GM19035 (cell line): Measurements from ENCODE around the gene CYP2A6.
"Not testable (repeated sequence)": the region's sequence is repeated elsewhere in the genome, so short reads cannot be mapped to it uniquely, and the experiment has no call there.

Experiments used
- ATAC-seq: cut with Tn5 transposase; IDR thresholded peaks from one replicate; pipeline ENCODE4 v1.9.1; 2021; ENCODE audit not compliant: unreplicated experiment

The CYP2A6 gene

GRCh38 chr19:40852467-40853152 is 2.4 kb upstream of the CYP2A6 start:
- ATAC-seq = not testable (repeated sequence)

- not testable (repeated sequence) for ATAC-seq
These were observed 3.5 kb downstream of the CYP2A6 start for GRCh38 chr19:40846722-40847121.

- ATAC-seq = not testable (repeated sequence)
These were observed 6.6 kb downstream of the CYP2A6 start for GRCh38 chr19:40843653-40844052.

- ATAC-seq = not testable (repeated sequence)
These were observed 7.1 kb downstream of the CYP2A6 start for GRCh38 chr19:40842997-40843652.

- ATAC-seq = not testable (repeated sequence)
These were observed 8.2 kb downstream of the CYP2A6 start for GRCh38 chr19:40842012-40842411.

GRCh38 chr19:40838477-40838876 is 11.8 kb downstream of the CYP2A6 start:
- ATAC-seq = not testable (repeated sequence)

- no peak for ATAC-seq
These were observed 13.4 kb downstream of the CYP2A6 start for GRCh38 chr19:40836754-40837429.

- ATAC-seq = not testable (repeated sequence)
These were observed 16.3 kb downstream of the CYP2A6 start for GRCh38 chr19:40833728-40834533.

GRCh38 chr19:40832431-40832790 is 17.8 kb downstream of the CYP2A6 start:
- ATAC-seq = not testable (repeated sequence)

GRCh38 chr19:40831502-40832430 is 18.5 kb downstream of the CYP2A6 start:
- ATAC-seq = no peak

- not testable (repeated sequence) for ATAC-seq
These were observed 19.5 kb downstream of the CYP2A6 start for GRCh38 chr19:40830741-40831140.

- no peak for ATAC-seq
These were observed 21.0 kb downstream of the CYP2A6 start for GRCh38 chr19:40829205-40829604.

- ATAC-seq = no peak
These were observed 22.6 kb downstream of the CYP2A6 start for GRCh38 chr19:40827386-40828247.

- not testable (repeated sequence) for ATAC-seq
These were observed 23.4 kb downstream of the CYP2A6 start for GRCh38 chr19:40826699-40827385.

- not testable (repeated sequence) for ATAC-seq
These were observed 23.9 kb downstream of the CYP2A6 start for GRCh38 chr19:40826312-40826698.

- not testable (repeated sequence) for ATAC-seq
These were observed 24.7 kb downstream of the CYP2A6 start for GRCh38 chr19:40825460-40826095.

- ATAC-seq = not testable (repeated sequence)
These were observed 25.3 kb downstream of the CYP2A6 start for GRCh38 chr19:40824916-40825315.
